Glutamatergic neuron (in vitro differentiated cells): ENCODE measurements around the gene PTPN2. TPM values are rescaled to one million over a fixed set of nuclear protein-coding genes. Genes with fewer than 3 reads are reported as not detected.
A peak's percentile ranks its signal among the peaks of the same experiment; 100 is the strongest.
"Not testable (repeated sequence)": the region's sequence is repeated elsewhere in the genome, so short reads cannot be mapped to it uniquely, and the experiment has no call there.

Experiments used
- DNase-seq: peaks from one replicate; pipeline ENCODE4 v3.0.0; 2022
- H3K27ac Mint-ChIP-seq: one replicate; pipeline ENCODE4 v1.8.0; 2020; ENCODE audit warnings: mild to moderate bottlenecking, mixed read lengths, inconsistent platforms; ENCODE audit not compliant: unreplicated experiment
- H3K27me3 Mint-ChIP-seq: one replicate; pipeline ENCODE4 v1.8.0; 2020; ENCODE audit warnings: mild to moderate bottlenecking, moderate library complexity, mixed read lengths, inconsistent platforms; ENCODE audit not compliant: unreplicated experiment
- H3K36me3 Mint-ChIP-seq: one replicate; pipeline ENCODE4 v1.8.0; 2020; ENCODE audit warnings: mild to moderate bottlenecking, mixed read lengths, inconsistent platforms; ENCODE audit not compliant: unreplicated experiment
- H3K4me1 Mint-ChIP-seq: one replicate; pipeline ENCODE4 v1.8.0; 2020; ENCODE audit warnings: mild to moderate bottlenecking, low read depth, mixed read lengths, inconsistent platforms; ENCODE audit not compliant: unreplicated experiment
- H3K4me3 Mint-ChIP-seq: one replicate; pipeline ENCODE4 v1.8.0; 2020; ENCODE audit warnings: mild to moderate bottlenecking, mixed read lengths, inconsistent platforms; ENCODE audit not compliant: unreplicated experiment
- H3K9me3 Mint-ChIP-seq: one replicate; pipeline ENCODE4 v1.8.0; 2020; ENCODE audit warnings: mild to moderate bottlenecking, moderate library complexity, mixed read lengths, inconsistent platforms; ENCODE audit not compliant: unreplicated experiment
- total RNA-seq: library from RNA; stranded (reverse); fragmentation: NEBNext Ultra II Directional; extraction: Animal tissue kit (Norgen Biotek cat#: 25700); gene quantifications from one replicate; pipeline ENCODE4 v1.2.1, GENCODE V29; 2021; ENCODE audit not compliant: unreplicated experiment
- TF ChIP-seq, protein P1 (sequence below): fragments of 200-600 bp; sonication (generic); IDR thresholded peaks from one replicate; pipeline ENCODE4 v1.5.0; 2021; ENCODE audit not compliant: partially characterized antibody, unreplicated experiment

Gene PTPN2
- total RNA-seq, 1 donor from 2014 or later = 33.3 TPM

DNA sequence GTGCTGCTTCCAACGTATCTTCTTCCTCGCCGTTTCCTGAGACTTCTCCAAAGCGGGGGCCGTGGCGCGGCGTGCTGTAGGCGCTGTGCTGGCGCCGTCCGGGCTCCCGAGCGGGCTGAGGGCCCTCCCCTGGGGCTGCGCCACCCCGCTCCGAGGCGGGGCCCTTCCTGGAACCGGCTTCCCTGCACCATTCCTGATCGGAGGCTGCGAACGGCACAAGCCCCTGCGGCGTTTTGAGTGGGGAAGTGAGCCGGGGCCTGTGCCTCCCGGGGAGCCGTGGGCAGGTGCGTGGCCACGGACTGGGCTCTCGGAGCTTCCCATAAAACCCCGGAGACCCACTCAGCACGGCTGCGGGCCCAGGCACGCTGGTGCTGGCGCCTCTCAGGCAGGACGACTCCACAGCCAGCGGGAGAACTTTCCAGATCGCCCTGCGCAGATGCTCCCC is 106.5 kb downstream of the PTPN2 start:
- Mint-ChIP-seq H3K9me3 (peaks cover 9% of the 10 kb centered on the region), H3K27ac (no peak overlapping the region), H3K36me3 (peaks cover 12% of the 10 kb centered on the region), H3K4me3 (peak overlapping the region; percentile 38), H3K4me1 (no peaks in the 10 kb centered on the region), H3K27me3 (peaks cover 12% of the 10 kb centered on the region)
- DNase-seq = peak; percentile 34
- TF ChIP-seq, protein P1, sequence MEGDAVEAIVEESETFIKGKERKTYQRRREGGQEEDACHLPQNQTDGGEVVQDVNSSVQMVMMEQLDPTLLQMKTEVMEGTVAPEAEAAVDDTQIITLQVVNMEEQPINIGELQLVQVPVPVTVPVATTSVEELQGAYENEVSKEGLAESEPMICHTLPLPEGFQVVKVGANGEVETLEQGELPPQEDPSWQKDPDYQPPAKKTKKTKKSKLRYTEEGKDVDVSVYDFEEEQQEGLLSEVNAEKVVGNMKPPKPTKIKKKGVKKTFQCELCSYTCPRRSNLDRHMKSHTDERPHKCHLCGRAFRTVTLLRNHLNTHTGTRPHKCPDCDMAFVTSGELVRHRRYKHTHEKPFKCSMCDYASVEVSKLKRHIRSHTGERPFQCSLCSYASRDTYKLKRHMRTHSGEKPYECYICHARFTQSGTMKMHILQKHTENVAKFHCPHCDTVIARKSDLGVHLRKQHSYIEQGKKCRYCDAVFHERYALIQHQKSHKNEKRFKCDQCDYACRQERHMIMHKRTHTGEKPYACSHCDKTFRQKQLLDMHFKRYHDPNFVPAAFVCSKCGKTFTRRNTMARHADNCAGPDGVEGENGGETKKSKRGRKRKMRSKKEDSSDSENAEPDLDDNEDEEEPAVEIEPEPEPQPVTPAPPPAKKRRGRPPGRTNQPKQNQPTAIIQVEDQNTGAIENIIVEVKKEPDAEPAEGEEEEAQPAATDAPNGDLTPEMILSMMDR = no peak

DNA sequence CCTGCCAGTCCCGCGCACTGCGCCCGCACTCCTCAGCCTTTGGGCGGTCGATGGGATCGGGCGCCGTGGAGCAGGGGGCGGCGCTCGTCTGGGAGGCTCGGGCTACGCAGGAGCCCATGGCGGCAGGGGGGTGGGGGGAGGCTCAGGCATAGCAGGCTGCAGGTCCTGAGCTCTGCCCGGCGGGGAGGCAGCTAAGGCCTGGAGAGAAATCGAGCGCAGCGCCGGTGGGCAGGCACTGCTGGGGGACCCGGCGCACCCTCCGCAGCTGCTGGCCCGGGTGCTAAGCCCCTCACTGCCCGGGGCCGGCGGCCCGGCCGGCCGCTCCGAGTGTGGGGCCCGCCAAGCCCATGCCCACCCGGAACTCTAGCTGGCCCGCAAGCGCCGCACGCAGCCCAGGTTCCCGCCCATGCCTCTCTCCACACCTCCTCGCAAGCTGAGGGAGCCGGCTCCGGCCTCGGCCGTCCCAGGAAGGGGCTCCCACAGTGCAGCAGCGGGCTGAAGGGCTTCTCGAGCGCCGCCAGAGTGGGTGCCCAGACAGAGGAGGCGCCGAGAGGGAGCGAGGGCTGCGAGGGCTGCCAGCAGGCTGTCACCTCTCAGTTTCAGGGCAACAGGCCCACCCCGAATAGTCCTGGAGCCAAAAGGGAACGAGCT is 107.1 kb downstream of the PTPN2 start:
- H3K9me3 Mint-ChIP-seq = peaks cover 9% of the 10 kb centered on the region
- TF ChIP-seq, protein P1 = no peak
- peak overlapping the region; percentile 76 for H3K4me3 Mint-ChIP-seq
- DNase-seq = peak; percentile 54
- no peak overlapping the region for H3K27ac Mint-ChIP-seq
- peaks cover 12% of the 10 kb centered on the region for H3K27me3 Mint-ChIP-seq
- H3K4me1 Mint-ChIP-seq = no peaks in the 10 kb centered on the region
- H3K36me3 Mint-ChIP-seq = peaks cover 12% of the 10 kb centered on the region

DNA sequence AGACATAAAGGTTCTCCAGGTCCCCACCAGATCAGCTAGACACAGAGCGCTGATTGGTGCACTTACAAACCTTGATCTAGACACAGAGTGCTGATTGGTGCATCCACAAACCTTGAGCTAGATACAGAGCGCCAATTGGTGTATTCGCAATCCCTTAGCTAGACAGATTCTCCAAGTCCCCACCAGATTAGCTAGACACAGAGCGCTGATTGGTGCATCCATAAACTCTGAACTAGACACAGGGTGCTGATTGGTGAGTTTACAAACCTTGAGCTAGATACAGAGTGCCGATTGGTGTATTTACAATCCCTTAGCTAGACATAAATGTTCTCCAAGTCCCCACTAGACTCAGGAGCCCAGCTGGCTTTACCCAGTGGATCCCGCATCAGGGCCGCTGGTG is 107.6 kb downstream of the PTPN2 start:
- Mint-ChIP-seq H3K27me3 (peaks cover 12% of the 10 kb centered on the region), H3K36me3 (peaks cover 12% of the 10 kb centered on the region), H3K4me3 (peak overlapping the region; percentile 76)
- not testable (repeated sequence) for H3K4me1 Mint-ChIP-seq, H3K27ac Mint-ChIP-seq, H3K9me3 Mint-ChIP-seq, DNase-seq

DNA sequence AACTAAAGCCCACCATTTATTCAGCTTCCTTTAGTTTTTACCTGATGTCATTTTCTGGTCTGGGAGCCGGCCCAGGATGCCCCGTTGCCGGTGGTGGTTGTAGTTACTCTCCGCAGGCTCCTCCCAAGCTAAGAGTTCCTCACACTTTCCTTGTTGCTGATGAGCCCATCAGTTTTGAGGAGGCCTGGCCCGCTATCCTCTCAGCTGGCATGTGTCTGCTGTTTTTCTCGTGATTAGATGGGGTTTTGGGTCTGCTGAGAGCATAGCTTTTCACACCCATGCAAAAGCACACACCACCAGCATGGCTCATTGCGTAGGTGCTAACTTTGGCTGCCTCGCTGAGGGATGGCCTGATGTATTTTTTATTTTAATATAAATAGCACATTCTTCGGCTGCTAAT is 109.1 kb downstream of the PTPN2 start:
- Mint-ChIP-seq H3K36me3 (peaks cover 12% of the 10 kb centered on the region), H3K9me3 (peaks cover 8% of the 10 kb centered on the region), H3K27me3 (peaks cover 15% of the 10 kb centered on the region), H3K4me1 (no peaks in the 10 kb centered on the region), H3K27ac (no peak overlapping the region), H3K4me3 (no peak overlapping the region)
- TF ChIP-seq, protein P1 = no peak
- DNase-seq = no peak

DNA sequence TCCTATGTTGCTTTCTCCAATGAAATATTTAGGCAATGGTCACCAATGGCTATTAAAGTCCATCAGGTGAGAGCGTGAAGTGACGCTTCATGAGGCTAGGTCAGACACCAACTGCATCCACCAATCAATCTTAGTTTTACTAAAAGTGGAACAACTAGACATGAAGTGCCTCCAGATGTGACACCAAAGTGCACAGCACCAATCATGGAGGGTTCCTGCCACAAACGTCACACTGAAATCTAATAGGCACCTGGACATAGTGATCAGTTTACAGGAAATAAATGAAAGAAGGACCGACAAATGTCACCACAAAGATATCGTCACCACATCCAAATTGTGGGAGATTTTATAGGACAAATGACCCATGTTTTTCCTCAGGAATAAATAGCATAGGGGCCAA is 110.7 kb downstream of the PTPN2 start:
- Mint-ChIP-seq H3K4me3 (no peak overlapping the region), H3K4me1 (no peaks in the 10 kb centered on the region), H3K9me3 (peaks cover 4% of the 10 kb centered on the region), H3K27ac (no peak overlapping the region), H3K27me3 (peaks cover 11% of the 10 kb centered on the region), H3K36me3 (peaks cover 5% of the 10 kb centered on the region)
- DNase-seq = no peak
- TF ChIP-seq, protein P1 = no peak
